NT2/D1 (cell line): Measurements from ENCODE around the gene CHTF8.

Source experiments
- YY1 ChIP-seq: IDR thresholded peaks from 2 replicates; pipeline ENCODE4 v1.6.1; 2011; ENCODE audit not compliant: insufficient read length, insufficient read depth
- ZNF274 ChIP-seq: IDR thresholded peaks from 2 replicates; pipeline ENCODE4 v1.6.1; 2011; ENCODE audit warnings: mild to moderate bottlenecking, low read depth, low read length

GRCh38 chr16:69083306-69083941 is 49.0 kb downstream of the CHTF8 start:
- TF ChIP-seq ZNF274 (no peak), YY1 (no peak)
